K562 (cell line): ENCODE results near the gene SCAMP3. TPM values are rescaled to one million over a fixed set of nuclear protein-coding genes. Genes with fewer than 3 reads are reported as not detected.

Experiments used
- ATF2 ChIP-seq: sonication (generic); formaldehyde crosslinking; IDR thresholded peaks from 2 replicates; pipeline ENCODE4 v1.8.1; 2022; ENCODE audit warnings: missing genetic modification reagents
- BCL6 ChIP-seq: fragments of 250-450 bp; sonication (Bioruptor Pico); IDR thresholded peaks from 2 replicates; pipeline ENCODE4 v1.4.0; 2020
- TSC22D4 ChIP-seq: fragments of 450-650 bp; IDR thresholded peaks from 2 replicates; pipeline ENCODE4 v1.6.1; 2016; ENCODE audit warnings: missing genetic modification characterization, missing biosample characterization, control low read depth
- USF2 ChIP-seq: sonication (generic); formaldehyde crosslinking; IDR thresholded peaks from 2 replicates; pipeline ENCODE4 v1.5.0; 2020; ENCODE audit warnings: missing genetic modification reagents
- ZBTB1 ChIP-seq: sonication (generic); formaldehyde crosslinking; IDR thresholded peaks from 2 replicates; pipeline ENCODE4 v1.8.1; 2023; ENCODE audit warnings: missing genetic modification reagents, low read depth, mild to moderate bottlenecking, borderline replicate concordance
- polyA plus RNA-seq, 8 experiments: library from polyadenylated mRNA; depleted of rRNA in 4 of 8; stranded (reverse) in 5 of 8; unstranded in 3 of 8; fragments of >200 nt; fragmentation: Nextera tagmentation in 2 of 8; fragmentation: Illumina TruSeq in 1 of 8; extraction: Ambion mirVana in 2 of 8; extraction: Trizol in 1 of 8; gene quantifications; 2 replicates each; pipeline versions ENCODE4 v1.2.1 to v1.2.3, GENCODE V29; 2011 to 2014; ENCODE audit warnings: inconsistent platforms in 1 of 8, missing spikeins in 1 of 8
- total RNA-seq, 7 experiments: library from RNA; depleted of rRNA in 6 of 7; stranded (reverse); fragments of >200 nt in 6 of 7; fragmentation: Illumina TruSeq in 2 of 7; extraction: Trizol in 2 of 7; gene quantifications; 2 replicates each; pipeline versions ENCODE4 v1.2.1 to v1.2.3, GENCODE V29; 2011 to 2021; ENCODE audit warnings: low replicate concordance in 1 of 7
- TF ChIP-seq, protein P1 (sequence below): fragments of 200-600 bp; sonication (generic); IDR thresholded peaks from one replicate; pipeline ENCODE4 v1.6.1; 2012; ENCODE audit warnings: mild to moderate bottlenecking, low read depth, low read length, inconsistent platforms
- TF ChIP-seq, protein P2 (sequence below): sonication (generic); formaldehyde crosslinking; IDR thresholded peaks from 2 replicates; pipeline ENCODE4 v1.8.1; 2023; ENCODE audit warnings: mild to moderate bottlenecking, missing genetic modification reagents
- TF ChIP-seq, protein P3 (sequence below): fragments of 450-650 bp; formaldehyde crosslinking; IDR thresholded peaks from 2 replicates; pipeline ENCODE4 v1.4.0; 2020; ENCODE audit warnings: mild to moderate bottlenecking, moderate library complexity

Gene SCAMP3
- total and polyA plus RNA-seq, 9 of the 15 experiments (the other 6 are each of a cell fraction or from before 2014, with no cell fraction given): 14.2 to 131 (median 86.1) TPM

DNA sequence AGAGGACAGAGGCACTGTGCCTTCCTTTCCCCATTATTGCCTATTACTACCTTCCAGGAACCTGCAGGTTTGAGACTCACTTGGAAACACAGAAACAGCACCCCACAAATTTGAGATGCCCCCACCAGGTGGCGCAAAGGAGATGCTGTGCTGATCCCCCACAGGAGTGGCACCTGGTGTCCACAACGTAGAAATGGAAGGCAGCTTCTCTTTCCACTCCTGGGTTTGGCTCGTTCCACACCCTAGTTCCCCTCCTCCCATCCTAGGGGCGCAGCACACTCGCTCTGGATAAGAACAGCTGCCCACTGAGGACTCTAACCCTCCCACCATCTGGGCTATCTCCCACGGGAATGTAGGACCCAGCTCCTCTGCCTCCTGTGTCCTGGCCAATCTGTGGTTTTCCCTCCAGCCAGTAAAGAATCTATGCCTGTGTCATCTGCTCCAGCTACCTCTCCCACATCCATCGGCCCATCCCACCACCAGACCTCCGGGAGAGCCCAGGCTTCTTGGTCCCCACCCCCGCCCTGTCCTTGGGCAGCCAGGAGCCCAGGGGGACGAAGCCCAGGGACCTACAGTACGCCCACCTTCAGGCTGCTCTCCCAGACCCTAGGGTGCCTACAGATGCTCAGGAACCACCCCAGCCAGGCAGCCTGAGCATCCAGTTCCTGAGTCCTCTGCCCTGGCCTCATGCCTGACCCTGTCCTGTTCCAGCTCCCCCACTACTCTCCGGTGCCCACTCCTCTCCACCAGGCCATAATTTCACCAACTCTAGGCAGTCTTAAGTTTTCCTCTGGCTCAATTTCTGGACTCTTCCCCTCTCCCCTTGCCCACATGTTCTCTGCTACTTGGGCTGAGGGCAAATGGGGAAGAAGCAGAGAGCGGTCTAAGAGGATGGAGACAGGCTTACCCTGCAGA is 55.0 kb downstream of the SCAMP3 start (continued):
- TF ChIP-seq, protein P1, sequence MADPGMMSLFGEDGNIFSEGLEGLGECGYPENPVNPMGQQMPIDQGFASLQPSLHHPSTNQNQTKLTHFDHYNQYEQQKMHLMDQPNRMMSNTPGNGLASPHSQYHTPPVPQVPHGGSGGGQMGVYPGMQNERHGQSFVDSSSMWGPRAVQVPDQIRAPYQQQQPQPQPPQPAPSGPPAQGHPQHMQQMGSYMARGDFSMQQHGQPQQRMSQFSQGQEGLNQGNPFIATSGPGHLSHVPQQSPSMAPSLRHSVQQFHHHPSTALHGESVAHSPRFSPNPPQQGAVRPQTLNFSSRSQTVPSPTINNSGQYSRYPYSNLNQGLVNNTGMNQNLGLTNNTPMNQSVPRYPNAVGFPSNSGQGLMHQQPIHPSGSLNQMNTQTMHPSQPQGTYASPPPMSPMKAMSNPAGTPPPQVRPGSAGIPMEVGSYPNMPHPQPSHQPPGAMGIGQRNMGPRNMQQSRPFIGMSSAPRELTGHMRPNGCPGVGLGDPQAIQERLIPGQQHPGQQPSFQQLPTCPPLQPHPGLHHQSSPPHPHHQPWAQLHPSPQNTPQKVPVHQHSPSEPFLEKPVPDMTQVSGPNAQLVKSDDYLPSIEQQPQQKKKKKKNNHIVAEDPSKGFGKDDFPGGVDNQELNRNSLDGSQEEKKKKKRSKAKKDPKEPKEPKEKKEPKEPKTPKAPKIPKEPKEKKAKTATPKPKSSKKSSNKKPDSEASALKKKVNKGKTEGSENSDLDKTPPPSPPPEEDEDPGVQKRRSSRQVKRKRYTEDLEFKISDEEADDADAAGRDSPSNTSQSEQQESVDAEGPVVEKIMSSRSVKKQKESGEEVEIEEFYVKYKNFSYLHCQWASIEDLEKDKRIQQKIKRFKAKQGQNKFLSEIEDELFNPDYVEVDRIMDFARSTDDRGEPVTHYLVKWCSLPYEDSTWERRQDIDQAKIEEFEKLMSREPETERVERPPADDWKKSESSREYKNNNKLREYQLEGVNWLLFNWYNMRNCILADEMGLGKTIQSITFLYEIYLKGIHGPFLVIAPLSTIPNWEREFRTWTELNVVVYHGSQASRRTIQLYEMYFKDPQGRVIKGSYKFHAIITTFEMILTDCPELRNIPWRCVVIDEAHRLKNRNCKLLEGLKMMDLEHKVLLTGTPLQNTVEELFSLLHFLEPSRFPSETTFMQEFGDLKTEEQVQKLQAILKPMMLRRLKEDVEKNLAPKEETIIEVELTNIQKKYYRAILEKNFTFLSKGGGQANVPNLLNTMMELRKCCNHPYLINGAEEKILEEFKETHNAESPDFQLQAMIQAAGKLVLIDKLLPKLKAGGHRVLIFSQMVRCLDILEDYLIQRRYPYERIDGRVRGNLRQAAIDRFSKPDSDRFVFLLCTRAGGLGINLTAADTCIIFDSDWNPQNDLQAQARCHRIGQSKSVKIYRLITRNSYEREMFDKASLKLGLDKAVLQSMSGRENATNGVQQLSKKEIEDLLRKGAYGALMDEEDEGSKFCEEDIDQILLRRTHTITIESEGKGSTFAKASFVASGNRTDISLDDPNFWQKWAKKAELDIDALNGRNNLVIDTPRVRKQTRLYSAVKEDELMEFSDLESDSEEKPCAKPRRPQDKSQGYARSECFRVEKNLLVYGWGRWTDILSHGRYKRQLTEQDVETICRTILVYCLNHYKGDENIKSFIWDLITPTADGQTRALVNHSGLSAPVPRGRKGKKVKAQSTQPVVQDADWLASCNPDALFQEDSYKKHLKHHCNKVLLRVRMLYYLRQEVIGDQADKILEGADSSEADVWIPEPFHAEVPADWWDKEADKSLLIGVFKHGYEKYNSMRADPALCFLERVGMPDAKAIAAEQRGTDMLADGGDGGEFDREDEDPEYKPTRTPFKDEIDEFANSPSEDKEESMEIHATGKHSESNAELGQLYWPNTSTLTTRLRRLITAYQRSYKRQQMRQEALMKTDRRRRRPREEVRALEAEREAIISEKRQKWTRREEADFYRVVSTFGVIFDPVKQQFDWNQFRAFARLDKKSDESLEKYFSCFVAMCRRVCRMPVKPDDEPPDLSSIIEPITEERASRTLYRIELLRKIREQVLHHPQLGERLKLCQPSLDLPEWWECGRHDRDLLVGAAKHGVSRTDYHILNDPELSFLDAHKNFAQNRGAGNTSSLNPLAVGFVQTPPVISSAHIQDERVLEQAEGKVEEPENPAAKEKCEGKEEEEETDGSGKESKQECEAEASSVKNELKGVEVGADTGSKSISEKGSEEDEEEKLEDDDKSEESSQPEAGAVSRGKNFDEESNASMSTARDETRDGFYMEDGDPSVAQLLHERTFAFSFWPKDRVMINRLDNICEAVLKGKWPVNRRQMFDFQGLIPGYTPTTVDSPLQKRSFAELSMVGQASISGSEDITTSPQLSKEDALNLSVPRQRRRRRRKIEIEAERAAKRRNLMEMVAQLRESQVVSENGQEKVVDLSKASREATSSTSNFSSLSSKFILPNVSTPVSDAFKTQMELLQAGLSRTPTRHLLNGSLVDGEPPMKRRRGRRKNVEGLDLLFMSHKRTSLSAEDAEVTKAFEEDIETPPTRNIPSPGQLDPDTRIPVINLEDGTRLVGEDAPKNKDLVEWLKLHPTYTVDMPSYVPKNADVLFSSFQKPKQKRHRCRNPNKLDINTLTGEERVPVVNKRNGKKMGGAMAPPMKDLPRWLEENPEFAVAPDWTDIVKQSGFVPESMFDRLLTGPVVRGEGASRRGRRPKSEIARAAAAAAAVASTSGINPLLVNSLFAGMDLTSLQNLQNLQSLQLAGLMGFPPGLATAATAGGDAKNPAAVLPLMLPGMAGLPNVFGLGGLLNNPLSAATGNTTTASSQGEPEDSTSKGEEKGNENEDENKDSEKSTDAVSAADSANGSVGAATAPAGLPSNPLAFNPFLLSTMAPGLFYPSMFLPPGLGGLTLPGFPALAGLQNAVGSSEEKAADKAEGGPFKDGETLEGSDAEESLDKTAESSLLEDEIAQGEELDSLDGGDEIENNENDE: no peak
- TF ChIP-seq TSC22D4: no peak
- TF ChIP-seq, protein P2, sequence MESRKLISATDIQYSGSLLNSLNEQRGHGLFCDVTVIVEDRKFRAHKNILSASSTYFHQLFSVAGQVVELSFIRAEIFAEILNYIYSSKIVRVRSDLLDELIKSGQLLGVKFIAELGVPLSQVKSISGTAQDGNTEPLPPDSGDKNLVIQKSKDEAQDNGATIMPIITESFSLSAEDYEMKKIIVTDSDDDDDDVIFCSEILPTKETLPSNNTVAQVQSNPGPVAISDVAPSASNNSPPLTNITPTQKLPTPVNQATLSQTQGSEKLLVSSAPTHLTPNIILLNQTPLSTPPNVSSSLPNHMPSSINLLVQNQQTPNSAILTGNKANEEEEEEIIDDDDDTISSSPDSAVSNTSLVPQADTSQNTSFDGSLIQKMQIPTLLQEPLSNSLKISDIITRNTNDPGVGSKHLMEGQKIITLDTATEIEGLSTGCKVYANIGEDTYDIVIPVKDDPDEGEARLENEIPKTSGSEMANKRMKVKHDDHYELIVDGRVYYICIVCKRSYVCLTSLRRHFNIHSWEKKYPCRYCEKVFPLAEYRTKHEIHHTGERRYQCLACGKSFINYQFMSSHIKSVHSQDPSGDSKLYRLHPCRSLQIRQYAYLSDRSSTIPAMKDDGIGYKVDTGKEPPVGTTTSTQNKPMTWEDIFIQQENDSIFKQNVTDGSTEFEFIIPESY: 0 out of 2 replicates have a peak, but pooled peaks have one; percentile 25
- no peak for TF ChIP-seq USF2 (CRISPR knock-in tag)
- no peak for TF ChIP-seq ATF2
- no peak for TF ChIP-seq BCL6 (CRISPR knock-in tag)
- TF ChIP-seq ZBTB1: no peak
- TF ChIP-seq, protein P3, sequence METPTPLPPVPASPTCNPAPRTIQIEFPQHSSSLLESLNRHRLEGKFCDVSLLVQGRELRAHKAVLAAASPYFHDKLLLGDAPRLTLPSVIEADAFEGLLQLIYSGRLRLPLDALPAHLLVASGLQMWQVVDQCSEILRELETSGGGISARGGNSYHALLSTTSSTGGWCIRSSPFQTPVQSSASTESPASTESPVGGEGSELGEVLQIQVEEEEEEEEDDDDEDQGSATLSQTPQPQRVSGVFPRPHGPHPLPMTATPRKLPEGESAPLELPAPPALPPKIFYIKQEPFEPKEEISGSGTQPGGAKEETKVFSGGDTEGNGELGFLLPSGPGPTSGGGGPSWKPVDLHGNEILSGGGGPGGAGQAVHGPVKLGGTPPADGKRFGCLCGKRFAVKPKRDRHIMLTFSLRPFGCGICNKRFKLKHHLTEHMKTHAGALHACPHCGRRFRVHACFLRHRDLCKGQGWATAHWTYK (CRISPR knock-in tag): no peak
